Measurements from ENCODE around the gene CHGA. TPM values are rescaled to one million over a fixed set of nuclear protein-coding genes. Genes with fewer than 3 reads are reported as not detected.

CHGA gene
- total RNA-seq, 1 donor from 2014 or later = 0.67 TPM

GRCh38 chr14:92984082-92984788, 61.3 kb downstream of the CHGA start:
- no peak overlapping the region for H3K4me3 Mint-ChIP-seq (ENCODE audit: unreplicated experiment)
- H3K27ac Mint-ChIP-seq (ENCODE audit: unreplicated experiment) = no peak overlapping the region
- peaks cover 13% of the 10 kb centered on the region for H3K9me3 Mint-ChIP-seq (ENCODE audit: unreplicated experiment)
- TF ChIP-seq, protein P1, sequence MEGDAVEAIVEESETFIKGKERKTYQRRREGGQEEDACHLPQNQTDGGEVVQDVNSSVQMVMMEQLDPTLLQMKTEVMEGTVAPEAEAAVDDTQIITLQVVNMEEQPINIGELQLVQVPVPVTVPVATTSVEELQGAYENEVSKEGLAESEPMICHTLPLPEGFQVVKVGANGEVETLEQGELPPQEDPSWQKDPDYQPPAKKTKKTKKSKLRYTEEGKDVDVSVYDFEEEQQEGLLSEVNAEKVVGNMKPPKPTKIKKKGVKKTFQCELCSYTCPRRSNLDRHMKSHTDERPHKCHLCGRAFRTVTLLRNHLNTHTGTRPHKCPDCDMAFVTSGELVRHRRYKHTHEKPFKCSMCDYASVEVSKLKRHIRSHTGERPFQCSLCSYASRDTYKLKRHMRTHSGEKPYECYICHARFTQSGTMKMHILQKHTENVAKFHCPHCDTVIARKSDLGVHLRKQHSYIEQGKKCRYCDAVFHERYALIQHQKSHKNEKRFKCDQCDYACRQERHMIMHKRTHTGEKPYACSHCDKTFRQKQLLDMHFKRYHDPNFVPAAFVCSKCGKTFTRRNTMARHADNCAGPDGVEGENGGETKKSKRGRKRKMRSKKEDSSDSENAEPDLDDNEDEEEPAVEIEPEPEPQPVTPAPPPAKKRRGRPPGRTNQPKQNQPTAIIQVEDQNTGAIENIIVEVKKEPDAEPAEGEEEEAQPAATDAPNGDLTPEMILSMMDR (IDR thresholded peaks at IDR 0.05; ENCODE audit: unreplicated experiment) = no peak
- H3K4me1 Mint-ChIP-seq (ENCODE audit: unreplicated experiment) = no peaks in the 10 kb centered on the region
- no peak for DNase-seq (ENCODE audit: low spot score)
- H3K36me3 Mint-ChIP-seq (ENCODE audit: low read depth, unreplicated experiment) = peaks cover 31% of the 10 kb centered on the region
- H3K27me3 Mint-ChIP-seq (ENCODE audit: unreplicated experiment) = peaks cover 7% of the 10 kb centered on the region

Other genes starting within 250 kb of the CHGA start
- 97.6 TPM for gene LGMN, start 174.5 kb upstream of the CHGA start, total RNA-seq (ENCODE audit: unreplicated experiment)
- 26.4 TPM for gene GOLGA5, start 128.8 kb upstream of the CHGA start, total RNA-seq (ENCODE audit: unreplicated experiment)
- gene ITPK1, start 192.8 kb downstream of the CHGA start, total RNA-seq (ENCODE audit: unreplicated experiment) = 39.2 TPM